Activated CD8-positive, alpha-beta T cell treated with anti-CD3 and anti-CD28 coated beads for 36 hours (primary cell): ENCODE measurements around the gene SFRP5. TPM values are rescaled to one million over a fixed set of nuclear protein-coding genes. Genes with fewer than 3 reads are reported as not detected.

ENCODE experiments used
- ATAC-seq: fragments of 200-7000 bp; cut with Tn5 transposase; one replicate; pipeline ENCODE4 v1.10.0; 2021; ENCODE audit warnings: mild to moderate bottlenecking, moderate library complexity
- CTCF ChIA-PET: fragments of 350-600 bp; sonication (Branson Sonifier 250); formaldehyde crosslinking; loops from one replicate; lab custom pipeline; 2021; ENCODE audit warnings: antibody characterized with exemption; lab: Charles Lee
- POLR2A ChIA-PET: fragments of 350-600 bp; sonication (Branson Sonifier 250); formaldehyde crosslinking; loops from one replicate; lab custom pipeline; 2021; ENCODE audit warnings: antibody characterized with exemption; lab: Charles Lee
- DNase-seq: peaks from one replicate; pipeline ENCODE4 v3.0.0-alpha.2; 2020
- H3K27ac Mint-ChIP-seq: one replicate; pipeline ENCODE4 v1.8.0; 2021; ENCODE audit warnings: mild to moderate bottlenecking, mixed read lengths
- H3K27me3 Mint-ChIP-seq: one replicate; pipeline ENCODE4 v1.8.0; 2021; ENCODE audit warnings: mixed read lengths
- H3K36me3 Mint-ChIP-seq: one replicate; pipeline ENCODE4 v1.8.0; 2021; ENCODE audit warnings: low read depth, mixed read lengths
- H3K4me1 Mint-ChIP-seq: one replicate; pipeline ENCODE4 v1.8.0; 2021; ENCODE audit warnings: low read depth, mixed read lengths
- H3K4me3 Mint-ChIP-seq: one replicate; pipeline ENCODE4 v1.8.0; 2021; ENCODE audit warnings: mild to moderate bottlenecking, moderate library complexity, mixed read lengths
- H3K9me3 Mint-ChIP-seq: one replicate; pipeline ENCODE4 v1.8.0; 2021; ENCODE audit warnings: mixed read lengths
- intact Hi-C: fragments of 100-400 bp; cut with micrococcal nuclease; formaldehyde crosslinking; loops from one replicate; pipeline ENCODE4 v1.10.0; 2022
- total RNA-seq, 2 experiments: library from RNA; stranded (reverse); gene quantifications; one replicate each; pipeline ENCODE4 v1.2.3, GENCODE V29; 2021
- TF ChIP-seq, protein P1 (sequence below): fragments of 200-600 bp; IDR thresholded peaks from one replicate; pipeline ENCODE4 v1.8.0; 2022; ENCODE audit warnings: antibody characterized with exemption, mild to moderate bottlenecking

Gene SFRP5
- total RNA-seq, 2 experiments from 2014 or later = 0.60 to 0.74 TPM

DNA sequence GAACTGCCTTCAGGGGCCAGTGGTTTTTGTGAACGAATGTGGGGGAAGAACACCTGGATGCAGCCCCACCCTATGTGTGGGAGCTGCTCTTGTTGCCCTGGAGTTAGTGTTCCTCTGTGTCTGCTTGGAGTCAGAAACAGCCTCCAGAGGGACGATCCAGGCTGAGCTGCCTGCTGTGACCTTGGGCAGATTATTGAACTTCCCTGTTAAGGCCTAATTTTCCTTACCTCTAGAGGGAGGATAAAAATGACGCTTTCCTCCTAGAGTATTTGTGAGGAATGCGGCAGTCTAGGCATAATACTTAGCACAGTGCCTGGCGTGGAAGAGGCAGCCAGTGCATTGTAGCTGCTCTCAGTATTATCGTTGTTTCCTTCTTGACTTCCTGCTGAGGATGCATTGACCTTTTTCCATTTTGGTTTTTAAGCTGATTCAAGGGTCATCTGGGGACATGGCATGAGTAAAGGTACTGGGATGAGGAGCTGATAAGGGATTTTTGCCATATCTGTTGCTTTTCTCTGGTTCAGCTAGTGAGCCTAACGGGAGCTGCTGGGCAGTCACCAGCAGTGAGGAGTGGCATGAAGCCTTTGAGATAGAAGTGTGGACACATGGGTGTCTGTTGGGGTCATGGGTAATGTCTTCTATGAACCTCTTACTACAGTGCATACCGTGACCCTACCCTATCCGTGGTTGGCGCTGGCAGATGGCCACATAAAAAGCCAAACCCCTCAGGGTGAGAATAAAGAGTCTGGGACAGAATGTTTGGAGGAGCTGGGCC lies 28.4 kb downstream of the SFRP5 start:
- Mint-ChIP-seq H3K4me3 (no peak overlapping the region), H3K27me3 (no peaks in the 10 kb centered on the region), H3K9me3 (no peaks in the 10 kb centered on the region), H3K36me3 (peaks cover 50% of the 10 kb centered on the region), H3K27ac (no peak overlapping the region), H3K4me1 (peaks cover 45% of the 10 kb centered on the region)
- ATAC-seq = no peak
- no peak for DNase-seq
- intact Hi-C loops = no loop called here
- TF ChIP-seq, protein P1, sequence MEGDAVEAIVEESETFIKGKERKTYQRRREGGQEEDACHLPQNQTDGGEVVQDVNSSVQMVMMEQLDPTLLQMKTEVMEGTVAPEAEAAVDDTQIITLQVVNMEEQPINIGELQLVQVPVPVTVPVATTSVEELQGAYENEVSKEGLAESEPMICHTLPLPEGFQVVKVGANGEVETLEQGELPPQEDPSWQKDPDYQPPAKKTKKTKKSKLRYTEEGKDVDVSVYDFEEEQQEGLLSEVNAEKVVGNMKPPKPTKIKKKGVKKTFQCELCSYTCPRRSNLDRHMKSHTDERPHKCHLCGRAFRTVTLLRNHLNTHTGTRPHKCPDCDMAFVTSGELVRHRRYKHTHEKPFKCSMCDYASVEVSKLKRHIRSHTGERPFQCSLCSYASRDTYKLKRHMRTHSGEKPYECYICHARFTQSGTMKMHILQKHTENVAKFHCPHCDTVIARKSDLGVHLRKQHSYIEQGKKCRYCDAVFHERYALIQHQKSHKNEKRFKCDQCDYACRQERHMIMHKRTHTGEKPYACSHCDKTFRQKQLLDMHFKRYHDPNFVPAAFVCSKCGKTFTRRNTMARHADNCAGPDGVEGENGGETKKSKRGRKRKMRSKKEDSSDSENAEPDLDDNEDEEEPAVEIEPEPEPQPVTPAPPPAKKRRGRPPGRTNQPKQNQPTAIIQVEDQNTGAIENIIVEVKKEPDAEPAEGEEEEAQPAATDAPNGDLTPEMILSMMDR = no peak
- ChIA-PET CTCF (interaction anchor here (1.0 to 1.8 kb wide), 4 partner anchors 9 to 127 kb away, joined by 3 to 11 read pairs (median 5); no protein-coding TSS in a partner anchor), POLR2A (interaction anchor here (1.0 to 1.3 kb wide), 2 partner anchors 10 to 12 kb away, joined by 3 to 5 read pairs; no protein-coding TSS in a partner anchor)

DNA sequence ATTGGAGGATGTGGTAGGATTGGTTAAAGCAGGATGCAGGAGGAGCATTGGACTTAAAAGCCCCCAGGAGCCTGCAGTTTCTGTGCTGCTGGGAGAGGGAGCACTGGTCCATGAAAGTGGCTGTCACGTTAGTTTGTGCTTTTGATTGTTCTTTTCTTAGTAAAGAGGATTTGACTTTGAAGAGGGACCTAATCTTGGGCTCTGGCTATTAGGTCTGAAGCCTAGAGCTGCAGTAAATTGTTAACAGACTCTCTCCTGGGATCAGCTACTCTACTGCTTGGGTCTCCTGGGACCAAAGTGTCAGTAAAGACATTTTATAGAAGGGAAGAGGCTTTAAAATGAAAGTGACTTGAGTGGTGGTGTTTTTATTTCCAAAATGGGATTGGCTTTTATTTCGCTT lies 31.2 kb downstream of the SFRP5 start:
- H3K36me3 Mint-ChIP-seq = peaks cover 55% of the 10 kb centered on the region
- no peak overlapping the region for H3K4me3 Mint-ChIP-seq
- TF ChIP-seq, protein P1 = no peak
- ChIA-PET POLR2A (no interaction called here), CTCF (interaction anchor here (0.7 to 1.5 kb wide), 2 partner anchors 9 to 39 kb away, joined by 3 to 5 read pairs; no protein-coding TSS in a partner anchor)
- DNase-seq (no peak), ATAC-seq (no peak)
- peaks cover 3% of the 10 kb centered on the region for H3K9me3 Mint-ChIP-seq
- intact Hi-C loops = no loop called here
- H3K27ac Mint-ChIP-seq = no peak overlapping the region
- H3K4me1 Mint-ChIP-seq = peaks cover 63% of the 10 kb centered on the region
- H3K27me3 Mint-ChIP-seq = no peaks in the 10 kb centered on the region

DNA sequence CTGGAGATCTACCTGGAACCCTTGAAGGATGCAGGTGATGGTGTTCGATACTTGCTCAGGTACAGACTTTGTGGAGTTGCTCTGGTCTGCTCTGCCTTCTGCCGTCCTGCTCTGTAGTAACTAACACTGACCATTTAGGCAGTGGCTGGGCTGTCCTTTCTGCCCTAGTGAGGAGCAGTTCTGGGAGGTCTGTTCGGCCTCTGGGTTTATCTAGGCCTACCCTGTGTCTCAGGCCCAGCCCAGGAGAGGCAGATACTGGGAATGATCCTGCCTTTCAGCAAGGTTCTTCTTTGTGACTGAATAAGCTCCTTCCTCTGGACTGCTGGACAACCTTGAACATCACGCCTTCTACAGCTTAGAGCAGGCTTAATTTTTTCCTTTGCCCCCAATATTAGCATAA lies 33.2 kb downstream of the SFRP5 start:
- TF ChIP-seq, protein P1 = no peak
- no peak for ATAC-seq
- peaks cover 55% of the 10 kb centered on the region for H3K4me1 Mint-ChIP-seq

DNA sequence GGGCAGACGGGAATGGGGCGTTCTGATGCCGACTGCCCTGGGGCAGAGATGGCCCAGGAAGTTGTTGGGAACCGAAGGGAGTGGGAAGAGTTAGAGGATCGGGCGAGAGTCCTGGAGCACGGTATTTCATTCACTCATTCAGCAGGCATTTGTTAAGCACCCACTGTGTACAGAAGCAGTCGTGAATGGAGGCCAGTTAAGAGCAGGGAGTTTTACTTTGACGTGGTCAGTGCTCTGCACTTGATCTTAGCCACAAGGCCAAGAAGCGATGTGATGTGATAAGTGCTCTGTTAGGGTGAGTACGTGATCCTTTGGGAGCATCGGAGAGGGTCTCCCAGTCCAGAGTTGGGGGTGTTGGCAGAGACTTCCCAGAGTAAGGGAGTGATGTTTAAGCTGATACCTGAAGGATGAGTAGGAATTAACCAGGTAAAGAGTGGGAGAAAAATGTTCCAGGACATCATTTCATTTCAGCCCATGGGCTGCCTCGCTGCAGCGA lies 34.0 kb downstream of the SFRP5 start:
- ATAC-seq (peak; percentile 12), DNase-seq (no peak)
- H3K4me3 Mint-ChIP-seq = peak overlapping the region; percentile 85
- TF ChIP-seq, protein P1 = no peak
- H3K9me3 Mint-ChIP-seq = peaks cover 3% of the 10 kb centered on the region
- ChIA-PET POLR2A (interaction anchor here (1.4 kb wide), 1 partner anchor 24 kb away, joined by 7 read pairs; no protein-coding TSS in a partner anchor), CTCF (interaction anchor here (1.5 kb wide), 1 partner anchor 29 kb away, joined by 5 read pairs; no protein-coding TSS in a partner anchor)
- H3K27me3 Mint-ChIP-seq = no peaks in the 10 kb centered on the region
- peaks cover 36% of the 10 kb centered on the region for H3K36me3 Mint-ChIP-seq
- intact Hi-C loops = no loop called here
- peaks cover 50% of the 10 kb centered on the region for H3K4me1 Mint-ChIP-seq
- peak overlapping the region; percentile 93 for H3K27ac Mint-ChIP-seq

More for the DNA sequence above, 33.2 kb downstream of the SFRP5 start:
- H3K27ac Mint-ChIP-seq = no peak overlapping the region
- H3K27me3 Mint-ChIP-seq = no peaks in the 10 kb centered on the region
- peaks cover 41% of the 10 kb centered on the region for H3K36me3 Mint-ChIP-seq
- POLR2A ChIA-PET = interaction anchor here (0.6 to 0.7 kb wide), 3 partner anchors 24 to 153 kb away, joined by 3 to 5 read pairs (median 3); no protein-coding TSS in a partner anchor
- intact Hi-C loops = no loop called here
- H3K9me3 Mint-ChIP-seq = peaks cover 3% of the 10 kb centered on the region
- CTCF ChIA-PET = interaction anchor here (1.0 to 1.5 kb wide), 2 partner anchors 25 to 30 kb away, joined by 3 to 5 read pairs; partner anchors contain the start of gene MARVELD1
- no peak for DNase-seq
- peak overlapping the region; percentile 85 for H3K4me3 Mint-ChIP-seq
